SK-N-SH treated with all-trans-retinoic acid at 6 μM for 48 hours (cell line): ENCODE results near the gene SLC38A10.

Experiments used
- ARNTL ChIP-seq: fragments of 450-650 bp; formaldehyde crosslinking; IDR thresholded peaks from 2 replicates; pipeline ENCODE4 v1.5.0; 2020; ENCODE audit warnings: low read depth, mild to moderate bottlenecking, moderate library complexity, borderline replicate concordance
- SNAI2 ChIP-seq: fragments of 250-450 bp; sonication (Bioruptor Pico); IDR thresholded peaks from 2 replicates; pipeline ENCODE4 v1.5.0; 2020; ENCODE audit warnings: mild to moderate bottlenecking, moderate library complexity
- TCF4 ChIP-seq: fragments of 250-450 bp; sonication (Bioruptor Pico); IDR thresholded peaks from 2 replicates; pipeline ENCODE4 v1.8.0; 2021; ENCODE audit warnings: mild to moderate bottlenecking, moderate library complexity, borderline replicate concordance
- TOX ChIP-seq: fragments of 250-450 bp; sonication (Bioruptor Pico); IDR thresholded peaks from 2 replicates; pipeline ENCODE4 v1.8.0; 2021; ENCODE audit warnings: mild to moderate bottlenecking, moderate library complexity, borderline replicate concordance
- ZFP30 ChIP-seq: fragments of 450-650 bp; formaldehyde crosslinking; IDR thresholded peaks from 2 replicates; pipeline ENCODE4 v1.5.0; 2022; ENCODE audit warnings: mild to moderate bottlenecking, moderate library complexity
- ZNF8 ChIP-seq: fragments of 450-650 bp; formaldehyde crosslinking; IDR thresholded peaks from 2 replicates; pipeline ENCODE4 v1.5.0; 2020; ENCODE audit warnings: mild to moderate bottlenecking, moderate library complexity
- TF ChIP-seq, protein P1 (sequence below): fragments of 250-450 bp; sonication (Bioruptor Pico); IDR thresholded peaks from 2 replicates; pipeline ENCODE4 v1.8.0; 2020; ENCODE audit warnings: mild to moderate bottlenecking, moderate library complexity, borderline replicate concordance
- TF ChIP-seq, protein P2 (sequence below): fragments of 250-450 bp; sonication (Bioruptor Pico); IDR thresholded peaks from 2 replicates; pipeline ENCODE4 v1.5.1; 2020; ENCODE audit warnings: low read depth, mild to moderate bottlenecking, moderate library complexity

DNA sequence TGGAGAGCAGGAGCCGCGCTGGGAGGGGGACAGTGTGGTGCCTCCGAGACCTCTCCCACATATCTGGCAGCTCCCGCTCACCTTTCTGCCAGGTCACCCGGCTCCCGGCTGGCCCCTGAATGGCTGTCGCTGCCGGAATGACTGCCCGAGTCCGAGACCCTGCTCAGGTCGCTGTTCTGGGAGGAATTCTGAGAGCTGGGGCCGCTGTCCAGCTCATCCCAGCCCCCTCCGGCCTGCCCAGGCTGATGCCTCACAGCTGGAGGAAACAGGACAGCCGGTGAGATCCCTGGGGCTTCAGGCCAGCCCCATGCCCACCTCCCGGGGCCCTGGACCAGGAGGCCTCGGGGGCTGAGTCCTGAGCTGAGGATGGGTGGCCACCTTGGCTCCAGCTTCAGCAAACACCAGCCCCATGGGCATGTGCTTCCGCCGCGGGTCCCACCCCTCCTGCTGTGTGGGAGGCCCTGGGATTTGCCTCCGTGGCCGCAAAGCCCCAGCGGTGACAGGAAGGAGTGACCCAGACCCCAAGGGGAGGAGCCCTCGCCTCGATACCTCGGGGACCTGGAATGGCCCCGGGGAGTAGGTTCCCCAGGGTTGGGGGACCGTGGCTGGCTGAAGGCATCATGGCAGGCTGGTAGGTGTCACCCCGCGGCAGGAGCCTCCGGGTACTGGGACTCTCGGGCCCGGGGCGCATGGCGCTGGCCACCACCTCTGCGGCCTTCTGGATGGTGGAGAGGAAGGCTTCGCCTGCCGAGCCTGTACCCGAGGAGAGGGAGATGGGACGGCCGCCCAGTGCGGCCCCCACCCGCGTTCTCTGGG, 63.1 kb downstream of the SLC38A10 start:
- TF ChIP-seq ZNF8 = no peak
- TF ChIP-seq, protein P1, sequence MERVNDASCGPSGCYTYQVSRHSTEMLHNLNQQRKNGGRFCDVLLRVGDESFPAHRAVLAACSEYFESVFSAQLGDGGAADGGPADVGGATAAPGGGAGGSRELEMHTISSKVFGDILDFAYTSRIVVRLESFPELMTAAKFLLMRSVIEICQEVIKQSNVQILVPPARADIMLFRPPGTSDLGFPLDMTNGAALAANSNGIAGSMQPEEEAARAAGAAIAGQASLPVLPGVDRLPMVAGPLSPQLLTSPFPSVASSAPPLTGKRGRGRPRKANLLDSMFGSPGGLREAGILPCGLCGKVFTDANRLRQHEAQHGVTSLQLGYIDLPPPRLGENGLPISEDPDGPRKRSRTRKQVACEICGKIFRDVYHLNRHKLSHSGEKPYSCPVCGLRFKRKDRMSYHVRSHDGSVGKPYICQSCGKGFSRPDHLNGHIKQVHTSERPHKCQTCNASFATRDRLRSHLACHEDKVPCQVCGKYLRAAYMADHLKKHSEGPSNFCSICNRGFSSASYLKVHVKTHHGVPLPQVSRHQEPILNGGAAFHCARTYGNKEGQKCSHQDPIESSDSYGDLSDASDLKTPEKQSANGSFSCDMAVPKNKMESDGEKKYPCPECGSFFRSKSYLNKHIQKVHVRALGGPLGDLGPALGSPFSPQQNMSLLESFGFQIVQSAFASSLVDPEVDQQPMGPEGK = no peak
- no peak for TF ChIP-seq TOX
- TF ChIP-seq, protein P2, sequence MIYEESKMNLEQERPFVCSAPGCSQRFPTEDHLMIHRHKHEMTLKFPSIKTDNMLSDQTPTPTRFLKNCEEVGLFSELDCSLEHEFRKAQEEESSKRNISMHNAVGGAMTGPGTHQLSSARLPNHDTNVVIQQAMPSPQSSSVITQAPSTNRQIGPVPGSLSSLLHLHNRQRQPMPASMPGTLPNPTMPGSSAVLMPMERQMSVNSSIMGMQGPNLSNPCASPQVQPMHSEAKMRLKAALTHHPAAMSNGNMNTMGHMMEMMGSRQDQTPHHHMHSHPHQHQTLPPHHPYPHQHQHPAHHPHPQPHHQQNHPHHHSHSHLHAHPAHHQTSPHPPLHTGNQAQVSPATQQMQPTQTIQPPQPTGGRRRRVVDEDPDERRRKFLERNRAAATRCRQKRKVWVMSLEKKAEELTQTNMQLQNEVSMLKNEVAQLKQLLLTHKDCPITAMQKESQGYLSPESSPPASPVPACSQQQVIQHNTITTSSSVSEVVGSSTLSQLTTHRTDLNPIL (CRISPR knock-in tag) = no peak
- TF ChIP-seq TCF4 (CRISPR knock-in tag) = no peak
- TF ChIP-seq SNAI2 (CRISPR knock-in tag) = no peak
- TF ChIP-seq ARNTL (CRISPR knock-in tag) = no peak
- TF ChIP-seq ZFP30 (CRISPR knock-in tag) = no peak
